HG02623 (cell line): ENCODE results near the gene ZRANB1.

ENCODE experiments used
- ATAC-seq: cut with Tn5 transposase; IDR thresholded peaks from one replicate; pipeline ENCODE4 v1.9.1; 2021; ENCODE audit warnings: moderate library complexity; ENCODE audit not compliant: unreplicated experiment

Gene ZRANB1

DNA sequence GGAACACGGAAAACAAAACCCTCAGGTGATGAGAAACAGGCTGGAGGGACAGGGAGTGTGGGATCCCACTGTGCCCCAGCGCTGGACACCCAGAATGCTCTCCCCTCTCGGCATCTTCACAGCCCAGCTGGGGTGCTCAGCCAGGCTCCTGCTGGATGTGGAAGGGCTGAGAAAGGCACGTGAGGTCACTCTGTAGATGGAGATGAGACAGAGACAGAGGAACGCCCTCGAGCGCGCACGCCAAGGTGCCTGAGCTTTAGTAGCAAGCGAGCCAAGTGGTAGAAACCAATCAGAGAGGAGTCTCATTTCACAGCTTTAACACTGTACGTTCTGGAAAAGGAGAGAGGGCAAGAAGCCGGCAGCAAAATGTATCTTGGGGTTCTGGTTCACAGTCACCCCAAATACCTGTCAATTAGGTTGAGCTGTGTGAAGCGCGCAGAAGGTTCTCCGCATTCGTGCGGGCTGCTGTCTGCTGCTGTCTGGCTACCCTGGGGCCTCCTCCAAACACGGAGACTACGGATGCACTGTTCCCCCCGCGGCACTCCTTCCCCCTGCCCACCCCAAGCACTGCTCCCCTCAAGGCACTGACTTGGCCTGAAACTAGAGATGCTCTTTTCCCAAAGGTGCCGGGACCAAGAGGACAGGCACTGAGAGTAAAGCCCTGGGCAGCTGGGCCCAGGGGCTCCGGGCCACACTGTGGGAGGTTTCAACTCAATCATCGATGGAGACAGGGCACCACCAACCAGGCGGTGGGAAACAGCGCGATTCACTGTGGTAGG is 91.4 kb downstream of the ZRANB1 start:
- no peak for ATAC-seq

DNA sequence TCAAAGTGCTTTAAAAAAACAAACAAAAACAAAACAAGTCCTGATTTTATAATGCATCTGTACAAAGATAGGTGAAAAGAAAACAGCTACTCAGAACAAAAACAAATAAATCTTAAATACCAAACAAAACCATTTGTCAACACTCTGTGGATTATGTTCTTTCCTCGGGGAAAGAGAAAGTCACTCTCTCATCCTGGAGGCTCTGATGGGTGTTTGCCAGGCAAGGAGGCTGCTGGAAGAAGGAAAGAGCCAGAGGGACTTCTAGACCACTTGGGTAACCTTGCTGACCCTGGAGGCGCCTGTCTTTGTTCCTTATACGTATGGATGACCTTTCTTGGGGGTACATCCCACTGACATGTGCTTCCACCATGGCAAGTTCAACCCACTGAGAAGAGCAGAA is 92.8 kb downstream of the ZRANB1 start:
- ATAC-seq: no peak

DNA sequence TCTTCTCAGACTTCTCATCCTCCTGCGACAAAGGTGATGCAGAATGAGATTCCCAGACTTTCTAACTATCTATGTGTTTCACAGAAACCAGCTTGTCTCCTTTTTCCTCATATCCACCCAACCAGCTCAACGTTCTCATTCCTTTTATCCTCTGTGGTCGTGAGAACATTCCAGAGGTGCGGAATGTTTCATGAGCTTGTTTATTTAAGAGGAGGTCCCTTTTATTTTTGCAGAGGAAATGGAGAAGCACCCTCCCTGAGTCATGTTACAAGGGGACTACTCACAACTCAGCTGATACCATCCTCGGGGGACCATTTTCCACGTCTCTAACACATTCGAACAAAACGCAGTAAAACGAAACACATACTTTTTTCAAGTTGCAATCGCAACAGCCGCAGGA is 93.2 kb downstream of the ZRANB1 start:
- no peak for ATAC-seq

DNA sequence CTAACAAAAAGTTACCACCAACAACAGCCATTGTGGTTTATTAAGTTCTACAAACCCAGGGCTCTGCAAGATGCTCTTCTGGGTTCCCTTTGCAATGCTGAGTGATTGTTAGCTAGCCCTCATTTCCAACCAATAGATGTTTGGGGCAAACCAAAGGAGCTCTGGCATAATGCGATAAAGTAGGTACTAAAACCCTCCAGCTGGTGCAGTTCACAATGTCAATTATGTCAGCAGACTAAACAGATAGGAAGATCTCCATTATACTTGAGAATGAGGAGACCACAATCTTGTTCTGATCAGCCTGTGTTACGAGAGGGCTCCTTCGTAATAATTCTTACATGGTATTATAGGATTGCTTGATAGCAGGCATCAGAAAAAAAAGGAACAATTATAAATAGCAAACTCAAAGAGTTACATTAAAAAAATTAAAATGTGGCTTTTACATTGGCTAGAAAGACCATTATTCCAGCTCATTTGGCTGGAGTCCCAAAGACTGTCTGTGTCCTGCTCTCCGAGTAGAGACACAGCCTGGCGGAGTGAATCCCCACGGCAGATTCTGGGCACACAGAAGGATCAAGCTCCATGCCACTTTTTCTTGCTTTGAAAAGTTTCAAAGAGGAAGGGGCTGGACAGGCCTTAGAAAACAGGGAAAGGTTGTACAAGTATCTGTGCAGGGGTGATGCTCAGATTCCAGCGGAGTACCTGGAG is 93.8 kb downstream of the ZRANB1 start:
- ATAC-seq: no peak

DNA sequence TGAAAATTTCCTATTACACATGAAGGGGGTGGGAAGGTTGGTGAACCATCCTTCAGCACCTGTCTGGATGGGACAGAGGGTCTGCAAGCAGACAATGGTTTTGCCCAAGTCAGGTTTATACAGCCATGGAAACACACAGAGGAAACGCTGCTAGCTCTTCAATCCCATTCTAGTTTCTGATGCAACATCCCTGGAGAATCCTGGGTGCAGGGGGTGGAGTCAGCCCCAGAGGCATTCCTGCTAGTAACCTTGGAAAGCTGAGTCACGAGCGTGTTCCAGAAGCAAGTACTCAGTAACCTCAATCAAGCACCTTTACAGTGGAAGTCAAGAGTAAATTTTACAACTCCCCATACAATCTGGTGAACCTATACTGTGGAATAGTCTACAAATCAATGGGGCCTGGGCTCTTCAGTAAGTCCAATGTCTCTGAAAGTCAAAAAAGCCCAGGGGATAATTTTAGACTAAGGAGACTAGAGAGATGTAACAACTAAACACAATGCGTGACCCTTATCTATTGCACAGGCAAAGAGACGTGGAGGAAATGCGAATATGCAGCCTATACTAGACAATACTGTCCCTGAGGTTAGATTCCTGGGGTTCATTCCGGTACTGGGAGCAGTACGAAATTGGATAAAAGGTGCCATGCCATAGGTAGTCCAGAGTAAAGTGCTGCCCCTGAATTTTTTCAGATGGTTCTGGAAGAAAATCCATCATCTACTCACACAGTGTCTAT is 95.4 kb downstream of the ZRANB1 start:
- no peak for ATAC-seq
